Karpas-422 (cell line): ENCODE results near the gene SLC24A1. TPM values are rescaled to one million over a fixed set of nuclear protein-coding genes. Genes with fewer than 3 reads are reported as not detected.

ENCODE experiments used
- DNase-seq: peaks from one replicate; pipeline ENCODE4 v3.0.0-alpha.2; 2015
- H2AFZ ChIP-seq: fragments of 200-600 bp; sonication (generic); 2 replicates; pipeline ENCODE4 v1.6.1; 2014; ENCODE audit warnings: antibody characterized with exemption, low read length, mixed read lengths
- H3K27ac ChIP-seq: fragments of 200-600 bp; sonication (generic); 2 replicates; pipeline ENCODE4 v1.5.1; 2014; ENCODE audit warnings: mild to moderate bottlenecking, low read length, moderate library complexity
- H3K27me3 ChIP-seq: fragments of 200-600 bp; sonication (generic); 2 replicates; pipeline ENCODE4 v1.6.1; 2014; ENCODE audit warnings: low read length, mixed read lengths
- H3K36me3 ChIP-seq: fragments of 200-600 bp; sonication (generic); 2 replicates; pipeline ENCODE4 v1.6.1; 2014; ENCODE audit warnings: low read length, mixed read lengths; ENCODE audit not compliant: insufficient read depth
- H3K4me1 ChIP-seq: fragments of 200-600 bp; sonication (generic); 2 replicates; pipeline ENCODE4 v1.6.1; 2014; ENCODE audit warnings: mild to moderate bottlenecking, low read length, mixed read lengths
- H3K4me2 ChIP-seq: fragments of 200-600 bp; sonication (generic); 2 replicates; pipeline ENCODE4 v1.6.1; 2014; ENCODE audit warnings: low read length, low read depth, mild to moderate bottlenecking; ENCODE audit not compliant: poor library complexity, severe bottlenecking
- H3K4me3 ChIP-seq: fragments of 200-600 bp; sonication (generic); 2 replicates; pipeline ENCODE4 v1.5.1; 2014; ENCODE audit warnings: mild to moderate bottlenecking, antibody characterized with exemption, low read length, mixed read lengths
- H3K79me2 ChIP-seq: fragments of 200-600 bp; sonication (generic); 2 replicates; pipeline ENCODE4 v1.6.1; 2014; ENCODE audit warnings: mild to moderate bottlenecking, low read length, mixed read lengths
- H3K9ac ChIP-seq: fragments of 200-600 bp; sonication (generic); 2 replicates; pipeline ENCODE4 v1.6.0; 2014; ENCODE audit warnings: low read length
- H3K9me2 ChIP-seq: fragments of 200-600 bp; sonication (generic), shearing (Covaris generic); replicated peaks from 2 replicates; pipeline ENCODE4 v1.6.0; 2014; ENCODE audit warnings: mild to moderate bottlenecking, low read length, moderate library complexity; ENCODE audit not compliant: insufficient read depth
- H3K9me3 ChIP-seq: fragments of 300-700, 200-600 bp; sonication (generic); 2 replicates; pipeline ENCODE4 v1.6.1; 2014; ENCODE audit warnings: low read length, mixed read lengths
- H4K20me1 ChIP-seq: fragments of 200-600 bp; sonication (generic); 2 replicates; pipeline ENCODE4 v1.6.1; 2014; ENCODE audit warnings: mild to moderate bottlenecking, antibody characterized with exemption, low read length, low read depth; ENCODE audit not compliant: insufficient read depth
- total RNA-seq: library from RNA; depleted of rRNA; stranded (reverse); fragments of >200 nt; shearing (Covaris generic); gene quantifications from 2 replicates; pipeline ENCODE4 v1.2.3, GENCODE V29; 2014; ENCODE audit warnings: low replicate concordance

Gene SLC24A1
- total RNA-seq, 1 experiment from 2014 or later = 10.9 TPM

GRCh38 chr15:65638109-65638508 lies 16.4 kb downstream of the SLC24A1 start:
- no peaks in the 10 kb centered on the region for H3K27me3 ChIP-seq
- H3K9me3 ChIP-seq = no peaks in the 10 kb centered on the region
- no peak overlapping the region for H3K27ac ChIP-seq
- no peak overlapping the region for H3K9ac ChIP-seq
- no peak for DNase-seq
- no peaks in the 10 kb centered on the region for H4K20me1 ChIP-seq
- no peaks in the 10 kb centered on the region for H3K36me3 ChIP-seq
- H2AFZ ChIP-seq = no peak overlapping the region
- H3K4me1 ChIP-seq = peaks cover 22% of the 10 kb centered on the region
- H3K4me3 ChIP-seq = no peak overlapping the region
- H3K9me2 ChIP-seq = no peaks in the 10 kb centered on the region
- no peaks in the 10 kb centered on the region for H3K79me2 ChIP-seq
- no peak overlapping the region for H3K4me2 ChIP-seq

- no peak overlapping the region for H3K9ac ChIP-seq
- H3K79me2 ChIP-seq = no peaks in the 10 kb centered on the region
- H3K9me3 ChIP-seq = no peaks in the 10 kb centered on the region
- DNase-seq = peak; percentile 89
- no peaks in the 10 kb centered on the region for H3K9me2 ChIP-seq
- no peaks in the 10 kb centered on the region for H3K27me3 ChIP-seq
- peaks cover 25% of the 10 kb centered on the region for H3K4me1 ChIP-seq
- no peaks in the 10 kb centered on the region for H3K36me3 ChIP-seq
- H2AFZ ChIP-seq = no peak overlapping the region
- H3K4me3 ChIP-seq = no peak overlapping the region
- H3K27ac ChIP-seq = no peak overlapping the region
- no peak overlapping the region for H3K4me2 ChIP-seq
- H4K20me1 ChIP-seq = no peaks in the 10 kb centered on the region
Observed at GRCh38 chr15:65638681-65639089, 16.9 kb downstream of the SLC24A1 start.

GRCh38 chr15:65639509-65639908 lies 17.8 kb downstream of the SLC24A1 start:
- Histone ChIP-seq H3K27me3 (no peaks in the 10 kb centered on the region), H2AFZ (no peak overlapping the region), H3K36me3 (no peaks in the 10 kb centered on the region), H3K4me1 (peaks cover 23% of the 10 kb centered on the region), H3K27ac (no peak overlapping the region), H4K20me1 (no peaks in the 10 kb centered on the region), H3K4me3 (no peak overlapping the region), H3K9ac (no peak overlapping the region), H3K79me2 (no peaks in the 10 kb centered on the region), H3K4me2 (no peak overlapping the region), H3K9me3 (no peaks in the 10 kb centered on the region), H3K9me2 (no peaks in the 10 kb centered on the region)
- DNase-seq = no peak

GRCh38 chr15:65641768-65642475 lies 20.2 kb downstream of the SLC24A1 start:
- Histone ChIP-seq H3K9me2 (no peaks in the 10 kb centered on the region), H3K4me2 (no peak overlapping the region), H3K79me2 (no peaks in the 10 kb centered on the region), H2AFZ (no peak overlapping the region), H3K9me3 (no peaks in the 10 kb centered on the region), H3K27me3 (no peaks in the 10 kb centered on the region), H3K27ac (peak overlapping the region; percentile 24; the same call in 1 of the 2 replicates), H3K4me3 (no peak overlapping the region), H3K36me3 (no peaks in the 10 kb centered on the region), H4K20me1 (no peaks in the 10 kb centered on the region), H3K9ac (peak overlapping the region; percentile 12; the same call in 1 of the 2 replicates), H3K4me1 (peaks cover 23% of the 10 kb centered on the region)
- DNase-seq = no peak

GRCh38 chr15:65642594-65642993 lies 20.9 kb downstream of the SLC24A1 start:
- H3K79me2 ChIP-seq = no peaks in the 10 kb centered on the region
- no peaks in the 10 kb centered on the region for H3K9me2 ChIP-seq
- no peak overlapping the region for H3K9ac ChIP-seq
- no peaks in the 10 kb centered on the region for H4K20me1 ChIP-seq
- H3K4me1 ChIP-seq = peaks cover 23% of the 10 kb centered on the region
- no peaks in the 10 kb centered on the region for H3K27me3 ChIP-seq
- H3K36me3 ChIP-seq = no peaks in the 10 kb centered on the region
- no peak overlapping the region for H3K4me2 ChIP-seq
- H3K4me3 ChIP-seq = no peak overlapping the region
- H3K27ac ChIP-seq = no peak overlapping the region
- no peaks in the 10 kb centered on the region for H3K9me3 ChIP-seq
- H2AFZ ChIP-seq = no peak overlapping the region
- DNase-seq = no peak

GRCh38 chr15:65644282-65644681 lies 22.5 kb downstream of the SLC24A1 start:
- H3K79me2 ChIP-seq = no peaks in the 10 kb centered on the region
- H2AFZ ChIP-seq = no peak overlapping the region
- no peaks in the 10 kb centered on the region for H4K20me1 ChIP-seq
- H3K9me2 ChIP-seq = no peaks in the 10 kb centered on the region
- H3K27me3 ChIP-seq = no peaks in the 10 kb centered on the region
- H3K9ac ChIP-seq = no peak overlapping the region
- H3K36me3 ChIP-seq = no peaks in the 10 kb centered on the region
- H3K4me1 ChIP-seq = peaks cover 16% of the 10 kb centered on the region
- no peak overlapping the region for H3K4me2 ChIP-seq
- no peaks in the 10 kb centered on the region for H3K9me3 ChIP-seq
- DNase-seq = no peak
- no peak overlapping the region for H3K4me3 ChIP-seq
- no peak overlapping the region for H3K27ac ChIP-seq

GRCh38 chr15:65645392-65645791 lies 23.7 kb downstream of the SLC24A1 start:
- no peak overlapping the region for H3K9ac ChIP-seq
- no peaks in the 10 kb centered on the region for H3K27me3 ChIP-seq
- no peaks in the 10 kb centered on the region for H3K9me2 ChIP-seq
- DNase-seq = no peak
- H3K4me2 ChIP-seq = no peak overlapping the region
- no peak overlapping the region for H3K27ac ChIP-seq
- H3K9me3 ChIP-seq = no peaks in the 10 kb centered on the region
- H3K79me2 ChIP-seq = no peaks in the 10 kb centered on the region
- no peak overlapping the region for H3K4me3 ChIP-seq
- no peak overlapping the region for H2AFZ ChIP-seq
- H4K20me1 ChIP-seq = no peaks in the 10 kb centered on the region
- no peaks in the 10 kb centered on the region for H3K36me3 ChIP-seq
- H3K4me1 ChIP-seq = peaks cover 16% of the 10 kb centered on the region

GRCh38 chr15:65646486-65646885 lies 24.7 kb downstream of the SLC24A1 start:
- no peaks in the 10 kb centered on the region for H3K9me3 ChIP-seq
- H3K36me3 ChIP-seq = peaks cover 4% of the 10 kb centered on the region; the same call in 1 of the 2 replicates
- no peak overlapping the region for H2AFZ ChIP-seq
- no peaks in the 10 kb centered on the region for H3K9me2 ChIP-seq
- no peaks in the 10 kb centered on the region for H3K27me3 ChIP-seq
- no peak overlapping the region for H3K27ac ChIP-seq
- H3K9ac ChIP-seq = no peak overlapping the region
- H4K20me1 ChIP-seq = no peaks in the 10 kb centered on the region
- peaks cover 15% of the 10 kb centered on the region for H3K4me1 ChIP-seq
- no peak overlapping the region for H3K4me3 ChIP-seq
- H3K79me2 ChIP-seq = no peaks in the 10 kb centered on the region
- no peak overlapping the region for H3K4me2 ChIP-seq
- no peak for DNase-seq
